Prostate gland (tissue), 2 donors: ENCODE data around the gene MEF2A.

Experiments used
- CTCF ChIP-seq, 4 experiments: fragments of 200-600 bp in 2 of 4; fragments of 450-650 bp in 2 of 4; sonication (generic) in 2 of 4; IDR thresholded peaks; 1 replicate in 3 of 4; 2 replicates in 1 of 4; pipeline ENCODE4 v1.5.1; 2016 to 2019; ENCODE audit warnings: antibody characterized with exemption in 4 of 4, mild to moderate bottlenecking in 2 of 4, moderate library complexity in 2 of 4
- POLR2A ChIP-seq: fragments of 450-650 bp; IDR thresholded peaks from one replicate; pipeline ENCODE4 v1.6.1; 2016; ENCODE audit warnings: antibody characterized with exemption, mild to moderate bottlenecking
- POLR2AphosphoS5 ChIP-seq: sonication (generic); formaldehyde crosslinking; IDR thresholded peaks from one replicate; pipeline ENCODE4 v1.6.1; 2017; ENCODE audit warnings: antibody characterized with exemption

GRCh38 chr15:99558571-99558970, 7.2 kb upstream of the MEF2A start:
- TF ChIP-seq POLR2A (no peak), CTCF (IDR thresholded peaks at IDR 0.05) (no peak), POLR2AphosphoS5 (no peak)
